GM23338 (cell line): ENCODE results near the gene ORC4. TPM values are rescaled to one million over a fixed set of nuclear protein-coding genes. Genes with fewer than 3 reads are reported as not detected.

ENCODE experiments used
- ATAC-seq: fragments of 200-7000 bp; cut with Tn5 transposase; 3 replicates; pipeline ENCODE4 v1.9.1; 2020
- DNase-seq: peaks from one replicate; pipeline ENCODE4 v3.0.0-alpha.2; 2015; ENCODE audit warnings: low spot score
- H2AFZ ChIP-seq: fragments of 200-600 bp; sonication (generic); 2 replicates; pipeline ENCODE4 v1.8.0; 2016; ENCODE audit warnings: antibody characterized with exemption, mild to moderate bottlenecking, moderate library complexity
- H3F3A ChIP-seq: fragments of 200-600 bp; sonication (generic); replicated peaks from 2 replicates; pipeline ENCODE4 v1.8.0; 2017; ENCODE audit warnings: antibody characterized with exemption, mixed run types, low read depth
- H3K27ac ChIP-seq: fragments of 200-600 bp; sonication (generic); 2 replicates; pipeline ENCODE4 v1.6.1; 2016; ENCODE audit warnings: low read depth
- H3K27me3 ChIP-seq: fragments of 200-600 bp; sonication (generic); 2 replicates; pipeline ENCODE4 v1.8.0; 2016; ENCODE audit warnings: mild to moderate bottlenecking, mixed run types, moderate library complexity; ENCODE audit not compliant: insufficient read depth
- H3K36me3 ChIP-seq: fragments of 200-600 bp; sonication (generic); 2 replicates; pipeline ENCODE4 v1.8.0; 2016; ENCODE audit warnings: mild to moderate bottlenecking; ENCODE audit not compliant: insufficient read depth
- H3K4me1 ChIP-seq: fragments of 200-600 bp; sonication (generic); 2 replicates; pipeline ENCODE4 v1.8.0; 2016; ENCODE audit warnings: mild to moderate bottlenecking, moderate library complexity; ENCODE audit not compliant: insufficient read depth
- H3K4me2 ChIP-seq: fragments of 200-600 bp; sonication (generic); 2 replicates; pipeline ENCODE4 v1.7.1; 2017; ENCODE audit warnings: mixed run types
- H3K4me3 ChIP-seq: fragments of 200-600 bp; sonication (generic); 2 replicates; pipeline ENCODE4 v1.6.1; 2016; ENCODE audit warnings: mixed run types
- H3K79me2 ChIP-seq: fragments of 200-600 bp; sonication (generic); replicated peaks from 2 replicates; pipeline ENCODE4 v1.8.0; 2017; ENCODE audit warnings: mild to moderate bottlenecking; ENCODE audit not compliant: insufficient read depth
- H3K9me2 ChIP-seq: fragments of 200-600 bp; sonication (generic); 2 replicates; pipeline ENCODE4 v1.8.0; 2017; ENCODE audit not compliant: insufficient read depth
- H4K20me1 ChIP-seq: fragments of 200-600 bp; sonication (generic); replicated peaks from 2 replicates; pipeline ENCODE4 v1.8.0; 2017; ENCODE audit warnings: mild to moderate bottlenecking; ENCODE audit not compliant: insufficient read depth
- H3K27ac Mint-ChIP-seq: 2 replicates; pipeline ENCODE4 v1.8.0; 2020; ENCODE audit warnings: inconsistent platforms, mild to moderate bottlenecking, moderate library complexity, mixed read lengths
- H3K27me3 Mint-ChIP-seq: 3 replicates; pipeline ENCODE4 v1.8.0; 2022; ENCODE audit warnings: low read depth, mild to moderate bottlenecking, moderate library complexity, mixed read lengths, inconsistent platforms; ENCODE audit not compliant: insufficient read depth, poor library complexity
- H3K36me3 Mint-ChIP-seq: 3 replicates; pipeline ENCODE4 v1.8.0; 2021; ENCODE audit warnings: low read depth, mild to moderate bottlenecking, inconsistent platforms, moderate library complexity, mixed read lengths
- H3K4me1 Mint-ChIP-seq: 3 replicates; pipeline ENCODE4 v1.8.0; 2020; ENCODE audit warnings: mild to moderate bottlenecking, inconsistent platforms, mixed read lengths
- H3K4me3 Mint-ChIP-seq: 3 replicates; pipeline ENCODE4 v1.8.0; 2021; ENCODE audit warnings: moderate library complexity, mild to moderate bottlenecking, inconsistent platforms, mixed read lengths
- H3K9me3 Mint-ChIP-seq: 3 replicates; pipeline ENCODE4 v1.8.0; 2020; ENCODE audit warnings: moderate library complexity, mild to moderate bottlenecking, inconsistent platforms, mixed read lengths
- CREB1 ChIP-seq: fragments of 250-450 bp; sonication (Bioruptor Pico); IDR thresholded peaks from 2 replicates; pipeline ENCODE4 v1.5.0; 2020; ENCODE audit warnings: low read depth, mild to moderate bottlenecking, moderate library complexity
- ETS1 ChIP-seq: IDR thresholded peaks from 2 replicates; pipeline ENCODE4 v1.6.1; 2016; ENCODE audit warnings: antibody characterized with exemption
- EZH2phosphoT487 ChIP-seq: fragments of 200-600 bp; sonication (generic); IDR thresholded peaks from one replicate; pipeline ENCODE4 v1.8.1; 2018; ENCODE audit warnings: antibody characterized with exemption; ENCODE audit not compliant: unreplicated experiment
- JUNB ChIP-seq: IDR thresholded peaks from one replicate; pipeline ENCODE4 v1.6.1; 2016; ENCODE audit warnings: antibody characterized with exemption; ENCODE audit not compliant: unreplicated experiment
- NANOG ChIP-seq: IDR thresholded peaks from 2 replicates; pipeline ENCODE4 v1.6.1; 2016; ENCODE audit warnings: antibody characterized with exemption, borderline replicate concordance
- POLR2AphosphoS5 ChIP-seq: IDR thresholded peaks from 2 replicates; pipeline ENCODE4 v1.6.1; 2016; ENCODE audit warnings: antibody characterized with exemption, low read depth
- STAT1 ChIP-seq: IDR thresholded peaks from one replicate; pipeline ENCODE4 v1.6.1; 2016; ENCODE audit warnings: antibody characterized with exemption; ENCODE audit not compliant: unreplicated experiment
- ZNF114 ChIP-seq: fragments of 250-450 bp; sonication (Bioruptor Pico); IDR thresholded peaks from 2 replicates; pipeline ENCODE4 v1.5.0; 2020; ENCODE audit warnings: mild to moderate bottlenecking, moderate library complexity
- ZNF331 ChIP-seq: fragments of 250-450 bp; sonication (Bioruptor Pico); IDR thresholded peaks from 2 replicates; pipeline ENCODE4 v1.5.0; 2020; ENCODE audit warnings: low read depth, mild to moderate bottlenecking, moderate library complexity
- polyA plus RNA-seq: library from polyadenylated mRNA; unstranded; fragments of >200 nt; fragmentation: Nextera tagmentation; extraction: Ambion mirVana; gene quantifications from 2 replicates; pipeline ENCODE4 v1.2.1, GENCODE V29; 2016
- total RNA-seq: library from RNA; depleted of rRNA; stranded (reverse); fragments of >200 nt; shearing (Covaris generic); gene quantifications from 2 replicates; pipeline ENCODE4 v1.2.3, GENCODE V29; 2014
- TF ChIP-seq, protein P1 (sequence below): IDR thresholded peaks from one replicate; pipeline ENCODE4 v1.6.1; 2018; ENCODE audit warnings: antibody characterized with exemption; ENCODE audit not compliant: unreplicated experiment
- TF ChIP-seq, protein P2 (sequence below), 2 experiments: fragments of 200-600 bp in 1 of 2; sonication (generic) in 1 of 2; conservative IDR thresholded peaks; 2 replicates each; pipeline versions ENCODE4 v1.5.1 to v1.6.1; 2016 to 2017; ENCODE audit warnings: antibody characterized with exemption in 2 of 2, low read depth in 2 of 2, mild to moderate bottlenecking in 2 of 2, moderate library complexity in 1 of 2

Gene ORC4
- total and polyA plus RNA-seq, 2 experiments from 2014 or later = 47.5 to 177 TPM

GRCh38 chr2:147924647-147925046, 95.9 kb downstream of the ORC4 start:
- no peaks in the 10 kb centered on the region for H3K9me2 ChIP-seq
- H3F3A ChIP-seq = no peaks in the 10 kb centered on the region
- no peaks in the 10 kb centered on the region for H4K20me1 ChIP-seq
- no peak overlapping the region for H3K4me3 ChIP-seq
- no peak overlapping the region for H3K27ac Mint-ChIP-seq
- DNase-seq (no peak), ATAC-seq (no peak)
- no peaks in the 10 kb centered on the region for H3K27me3 ChIP-seq
- H2AFZ ChIP-seq = no peak overlapping the region
- H3K36me3 ChIP-seq = no peaks in the 10 kb centered on the region
- H3K27me3 Mint-ChIP-seq = no peaks in the 10 kb centered on the region
- no peaks in the 10 kb centered on the region for H3K9me3 Mint-ChIP-seq
- H3K79me2 ChIP-seq = no peaks in the 10 kb centered on the region
- no peaks in the 10 kb centered on the region for H3K4me1 ChIP-seq
- H3K4me2 ChIP-seq = no peak overlapping the region
- peaks cover 9% of the 10 kb centered on the region; the same call in 1 of the 3 replicates for H3K36me3 Mint-ChIP-seq
- no peak overlapping the region for H3K27ac ChIP-seq
- H3K4me1 Mint-ChIP-seq = no peaks in the 10 kb centered on the region
- no peak overlapping the region for H3K4me3 Mint-ChIP-seq
- TF ChIP-seq NANOG = no peak

DNA sequence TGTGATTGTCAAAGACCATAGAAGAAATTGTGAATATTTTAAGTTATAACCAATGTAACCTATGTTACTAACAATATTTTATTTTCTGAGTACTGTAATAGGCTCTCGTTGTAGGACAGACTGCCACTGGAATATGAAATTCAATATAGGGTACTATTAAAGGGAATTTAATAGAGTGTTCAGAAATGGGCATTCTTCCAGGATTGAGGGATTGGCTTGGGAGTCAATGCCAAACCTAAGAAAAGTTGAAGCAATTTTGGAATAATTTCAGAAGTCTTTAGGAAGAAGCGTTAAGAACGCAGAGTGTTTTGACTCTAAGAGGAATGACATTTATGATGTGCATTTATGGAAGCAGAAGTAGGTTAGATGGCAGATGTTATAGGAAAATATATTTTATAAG, 96.7 kb downstream of the ORC4 start:
- Histone ChIP-seq H3K9me2 (no peaks in the 10 kb centered on the region), H3K4me2 (no peak overlapping the region), H3K27ac (no peak overlapping the region), H3F3A (no peaks in the 10 kb centered on the region), H3K27me3 (no peaks in the 10 kb centered on the region), H2AFZ (no peak overlapping the region), H4K20me1 (no peaks in the 10 kb centered on the region), H3K79me2 (no peaks in the 10 kb centered on the region), H3K4me1 (no peaks in the 10 kb centered on the region), H3K4me3 (no peak overlapping the region), H3K36me3 (no peaks in the 10 kb centered on the region)
- ATAC-seq (no peak), DNase-seq (no peak)
- Mint-ChIP-seq H3K27me3 (no peaks in the 10 kb centered on the region), H3K9me3 (no peaks in the 10 kb centered on the region), H3K36me3 (peaks cover 9% of the 10 kb centered on the region; the same call in 1 of the 3 replicates), H3K27ac (no peak overlapping the region), H3K4me1 (no peaks in the 10 kb centered on the region), H3K4me3 (no peak overlapping the region)
- TF ChIP-seq ZNF331 (CRISPR knock-in tag) = no peak
- no peak for TF ChIP-seq ETS1
- no peak for TF ChIP-seq JUNB
- TF ChIP-seq POLR2AphosphoS5 = no peak
- no peak for TF ChIP-seq ZNF114
- TF ChIP-seq CREB1 (CRISPR knock-in tag) = no peak
- TF ChIP-seq EZH2phosphoT487 = no peak
- TF ChIP-seq, protein P1, sequence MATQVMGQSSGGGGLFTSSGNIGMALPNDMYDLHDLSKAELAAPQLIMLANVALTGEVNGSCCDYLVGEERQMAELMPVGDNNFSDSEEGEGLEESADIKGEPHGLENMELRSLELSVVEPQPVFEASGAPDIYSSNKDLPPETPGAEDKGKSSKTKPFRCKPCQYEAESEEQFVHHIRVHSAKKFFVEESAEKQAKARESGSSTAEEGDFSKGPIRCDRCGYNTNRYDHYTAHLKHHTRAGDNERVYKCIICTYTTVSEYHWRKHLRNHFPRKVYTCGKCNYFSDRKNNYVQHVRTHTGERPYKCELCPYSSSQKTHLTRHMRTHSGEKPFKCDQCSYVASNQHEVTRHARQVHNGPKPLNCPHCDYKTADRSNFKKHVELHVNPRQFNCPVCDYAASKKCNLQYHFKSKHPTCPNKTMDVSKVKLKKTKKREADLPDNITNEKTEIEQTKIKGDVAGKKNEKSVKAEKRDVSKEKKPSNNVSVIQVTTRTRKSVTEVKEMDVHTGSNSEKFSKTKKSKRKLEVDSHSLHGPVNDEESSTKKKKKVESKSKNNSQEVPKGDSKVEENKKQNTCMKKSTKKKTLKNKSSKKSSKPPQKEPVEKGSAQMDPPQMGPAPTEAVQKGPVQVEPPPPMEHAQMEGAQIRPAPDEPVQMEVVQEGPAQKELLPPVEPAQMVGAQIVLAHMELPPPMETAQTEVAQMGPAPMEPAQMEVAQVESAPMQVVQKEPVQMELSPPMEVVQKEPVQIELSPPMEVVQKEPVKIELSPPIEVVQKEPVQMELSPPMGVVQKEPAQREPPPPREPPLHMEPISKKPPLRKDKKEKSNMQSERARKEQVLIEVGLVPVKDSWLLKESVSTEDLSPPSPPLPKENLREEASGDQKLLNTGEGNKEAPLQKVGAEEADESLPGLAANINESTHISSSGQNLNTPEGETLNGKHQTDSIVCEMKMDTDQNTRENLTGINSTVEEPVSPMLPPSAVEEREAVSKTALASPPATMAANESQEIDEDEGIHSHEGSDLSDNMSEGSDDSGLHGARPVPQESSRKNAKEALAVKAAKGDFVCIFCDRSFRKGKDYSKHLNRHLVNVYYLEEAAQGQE = no peak
- TF ChIP-seq, protein P2, sequence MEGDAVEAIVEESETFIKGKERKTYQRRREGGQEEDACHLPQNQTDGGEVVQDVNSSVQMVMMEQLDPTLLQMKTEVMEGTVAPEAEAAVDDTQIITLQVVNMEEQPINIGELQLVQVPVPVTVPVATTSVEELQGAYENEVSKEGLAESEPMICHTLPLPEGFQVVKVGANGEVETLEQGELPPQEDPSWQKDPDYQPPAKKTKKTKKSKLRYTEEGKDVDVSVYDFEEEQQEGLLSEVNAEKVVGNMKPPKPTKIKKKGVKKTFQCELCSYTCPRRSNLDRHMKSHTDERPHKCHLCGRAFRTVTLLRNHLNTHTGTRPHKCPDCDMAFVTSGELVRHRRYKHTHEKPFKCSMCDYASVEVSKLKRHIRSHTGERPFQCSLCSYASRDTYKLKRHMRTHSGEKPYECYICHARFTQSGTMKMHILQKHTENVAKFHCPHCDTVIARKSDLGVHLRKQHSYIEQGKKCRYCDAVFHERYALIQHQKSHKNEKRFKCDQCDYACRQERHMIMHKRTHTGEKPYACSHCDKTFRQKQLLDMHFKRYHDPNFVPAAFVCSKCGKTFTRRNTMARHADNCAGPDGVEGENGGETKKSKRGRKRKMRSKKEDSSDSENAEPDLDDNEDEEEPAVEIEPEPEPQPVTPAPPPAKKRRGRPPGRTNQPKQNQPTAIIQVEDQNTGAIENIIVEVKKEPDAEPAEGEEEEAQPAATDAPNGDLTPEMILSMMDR (conservative IDR thresholded peaks at IDR 0.05; ENCODE audit: low read depth in 2 of 2) = no peak
- no peak for TF ChIP-seq STAT1
